Muscle layer of duodenum (tissue), 2 donors: Measurements from ENCODE around the gene NEU4.
"Not testable (repeated sequence)": the region's sequence is repeated elsewhere in the genome, so short reads cannot be mapped to it uniquely, and the experiment has no call there.

Experiments used
- H3K27ac ChIP-seq: one replicate; pipeline ENCODE4 v1.7.0; 2013; ENCODE audit warnings: mild to moderate bottlenecking, low read length
- H3K27me3 ChIP-seq: one replicate; pipeline ENCODE4 v1.7.0; 2013; ENCODE audit warnings: low read depth, mild to moderate bottlenecking, control low read depth, low read length
- H3K36me3 ChIP-seq, 2 donors: one replicate each; pipeline ENCODE4 v1.7.0; 2013; ENCODE audit warnings: low read length in 2 of 2, control low read depth in 1 of 2, mild to moderate bottlenecking in 1 of 2; ENCODE audit not compliant: insufficient read depth in 2 of 2, control insufficient read depth in 1 of 2
- H3K4me1 ChIP-seq, 2 donors: one replicate each; pipeline ENCODE4 v1.7.0; 2013; ENCODE audit warnings: low read length in 2 of 2, mild to moderate bottlenecking in 2 of 2, control low read depth in 1 of 2, moderate library complexity in 1 of 2; ENCODE audit not compliant: insufficient read depth in 2 of 2, control insufficient read depth in 1 of 2
- H3K4me3 ChIP-seq, 2 donors: one replicate each; pipeline ENCODE4 v1.7.0; 2013; ENCODE audit warnings: low read length in 2 of 2, low read depth in 1 of 2, mild to moderate bottlenecking in 1 of 2
- H3K9me3 ChIP-seq, 2 donors: one replicate each; pipeline ENCODE4 v1.7.0; 2013; ENCODE audit warnings: low read length in 2 of 2, control low read depth in 1 of 2, mild to moderate bottlenecking in 1 of 2; ENCODE audit not compliant: control insufficient read depth in 1 of 2
- donor health status: healthy.

Gene NEU4

GRCh38 chr2:241818943-241819270 is 9.9 kb downstream of the NEU4 start:
- Histone ChIP-seq H3K36me3 (no peaks in the 10 kb centered on the region), H3K9me3 (no peaks in the 10 kb centered on the region), H3K4me3 (no peak overlapping the region), H3K27ac (no peak overlapping the region), H3K4me1 (no peaks in the 10 kb centered on the region), H3K27me3 (no peaks in the 10 kb centered on the region)

GRCh38 chr2:241819947-241820624 is 11.1 kb downstream of the NEU4 start:
- H3K4me1 ChIP-seq, H3K36me3 ChIP-seq, H3K4me3 ChIP-seq, H3K27me3 ChIP-seq, H3K27ac ChIP-seq, H3K9me3 ChIP-seq: not testable (repeated sequence)

- Histone ChIP-seq H3K27ac (no peak overlapping the region), H3K9me3 (no peaks in the 10 kb centered on the region), H3K4me1 (no peaks in the 10 kb centered on the region), H3K36me3 (no peaks in the 10 kb centered on the region), H3K27me3 (no peaks in the 10 kb centered on the region), H3K4me3 (no peak overlapping the region)
Measured at GRCh38 chr2:241820625-241821384, 11.8 kb downstream of the NEU4 start.

- no peak overlapping the region for H3K4me3 ChIP-seq
- no peak overlapping the region for H3K27ac ChIP-seq
Measured at GRCh38 chr2:241821460-241822263, 12.7 kb downstream of the NEU4 start.

GRCh38 chr2:241822264-241822623 is 13.3 kb downstream of the NEU4 start:
- Histone ChIP-seq H3K4me1 (no peaks in the 10 kb centered on the region), H3K9me3 (peaks cover 2 to 9% of the 10 kb centered on the region in 2 donors), H3K27me3 (no peaks in the 10 kb centered on the region), H3K4me3 (no peak overlapping the region), H3K27ac (no peak overlapping the region), H3K36me3 (no peaks in the 10 kb centered on the region)

More at GRCh38 chr2:241821460-241822263, 12.7 kb downstream of the NEU4 start:
- no peaks in the 10 kb centered on the region for H3K27me3 ChIP-seq
- H3K36me3 ChIP-seq, result no peaks in the 10 kb centered on the region
- H3K4me1 ChIP-seq, result no peaks in the 10 kb centered on the region
- H3K9me3 ChIP-seq, result peaks cover 0 to 3% of the 10 kb centered on the region in 2 donors

GRCh38 chr2:241823531-241824437 is 14.8 kb downstream of the NEU4 start:
- H3K9me3 ChIP-seq, result peaks cover 5 to 16% of the 10 kb centered on the region in 2 donors
- not testable (repeated sequence) for H3K36me3 ChIP-seq, H3K4me3 ChIP-seq, H3K27me3 ChIP-seq, H3K27ac ChIP-seq, H3K4me1 ChIP-seq

GRCh38 chr2:241827394-241827793 is 18.4 kb downstream of the NEU4 start:
- H3K9me3 ChIP-seq, result peaks cover 5 to 16% of the 10 kb centered on the region in 2 donors
- H3K4me3 ChIP-seq, result no peak overlapping the region
- no peaks in the 10 kb centered on the region for H3K27me3 ChIP-seq
- no peak overlapping the region for H3K27ac ChIP-seq
- no peaks in the 10 kb centered on the region for H3K4me1 ChIP-seq
- no peaks in the 10 kb centered on the region for H3K36me3 ChIP-seq

- Histone ChIP-seq H3K27me3 (no peaks in the 10 kb centered on the region), H3K36me3 (no peaks in the 10 kb centered on the region), H3K4me1 (no peaks in the 10 kb centered on the region), H3K9me3 (no peaks in the 10 kb centered on the region), H3K27ac (no peak overlapping the region), H3K4me3 (no peak overlapping the region)
Measured at GRCh38 chr2:241833101-241833663, 24.2 kb downstream of the NEU4 start.

GRCh38 chr2:241833756-241834526 is 24.9 kb downstream of the NEU4 start:
- H3K4me3 ChIP-seq, H3K4me1 ChIP-seq, H3K27ac ChIP-seq, H3K9me3 ChIP-seq, H3K27me3 ChIP-seq, H3K36me3 ChIP-seq: not testable (repeated sequence)

- H3K36me3 ChIP-seq, result no peaks in the 10 kb centered on the region
- H3K4me3 ChIP-seq, result no peak overlapping the region
- H3K4me1 ChIP-seq, result no peaks in the 10 kb centered on the region
- H3K27ac ChIP-seq, result no peak overlapping the region
- no peaks in the 10 kb centered on the region for H3K27me3 ChIP-seq
- H3K9me3 ChIP-seq, result no peaks in the 10 kb centered on the region
Measured at GRCh38 chr2:241834527-241835210, 25.7 kb downstream of the NEU4 start.
